Raji (cell line): Measurements from ENCODE around the gene FGF18.

Experiments
- POLR2A ChIP-seq: IDR thresholded peaks from 2 replicates; pipeline ENCODE4 v1.6.1; 2011; ENCODE audit warnings: low read depth, low read length, control low read depth; ENCODE audit not compliant: insufficient read depth

FGF18 gene

GRCh38 chr5:171449426-171449825, 30.0 kb downstream of the FGF18 start:
- no peak for TF ChIP-seq POLR2A

- no peak for TF ChIP-seq POLR2A
Measured at GRCh38 chr5:171450423-171451331, 31.2 kb downstream of the FGF18 start.

- TF ChIP-seq POLR2A = no peak
Measured at GRCh38 chr5:171451421-171451820, 32.0 kb downstream of the FGF18 start.

- no peak for TF ChIP-seq POLR2A
Measured at GRCh38 chr5:171453056-171453725, 33.7 kb downstream of the FGF18 start.

GRCh38 chr5:171453988-171454387, 34.5 kb downstream of the FGF18 start:
- no peak for TF ChIP-seq POLR2A

DNA sequence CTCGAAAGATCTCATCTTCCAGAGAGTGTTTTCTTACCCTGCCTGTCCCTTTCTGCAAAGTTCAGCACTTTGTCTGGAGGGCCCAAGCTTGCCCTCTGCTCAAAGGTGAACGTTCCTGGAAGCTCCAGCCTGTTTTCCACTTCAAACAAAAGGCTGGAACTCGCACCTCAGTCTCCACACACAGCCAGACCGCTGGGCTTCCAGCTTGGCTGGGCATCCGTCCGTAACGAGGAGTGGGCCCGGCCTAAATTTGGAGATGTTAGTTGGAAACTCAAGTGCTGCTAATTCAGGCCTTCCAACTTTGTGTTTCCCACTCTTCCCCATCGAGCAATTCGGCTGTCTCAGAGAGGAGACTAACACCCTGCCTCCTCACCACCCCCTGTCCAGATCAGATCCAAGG, 35.1 kb downstream of the FGF18 start:
- no peak for TF ChIP-seq POLR2A

DNA sequence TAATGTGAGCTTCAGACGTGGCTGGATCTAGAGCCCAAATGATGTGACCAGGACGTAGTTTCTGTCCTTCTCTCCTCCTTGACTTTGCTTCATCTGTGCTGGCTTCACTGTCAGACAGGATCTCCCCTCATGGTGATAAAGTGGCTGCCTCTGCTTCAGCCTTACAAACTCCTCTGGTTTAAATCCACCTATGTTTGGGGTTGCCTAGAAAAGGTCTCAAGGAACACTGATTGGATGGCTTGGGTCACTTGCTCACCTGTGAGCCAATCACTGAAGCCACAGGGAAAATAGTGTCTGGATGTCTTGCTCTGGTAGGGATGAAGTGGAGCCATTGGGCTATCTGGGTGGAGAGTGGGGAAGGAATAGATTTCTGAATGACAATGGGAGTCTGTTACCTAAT, 36.1 kb downstream of the FGF18 start:
- no peak for TF ChIP-seq POLR2A

- TF ChIP-seq POLR2A = no peak
Measured at GRCh38 chr5:171457208-171457981, 37.9 kb downstream of the FGF18 start.

DNA sequence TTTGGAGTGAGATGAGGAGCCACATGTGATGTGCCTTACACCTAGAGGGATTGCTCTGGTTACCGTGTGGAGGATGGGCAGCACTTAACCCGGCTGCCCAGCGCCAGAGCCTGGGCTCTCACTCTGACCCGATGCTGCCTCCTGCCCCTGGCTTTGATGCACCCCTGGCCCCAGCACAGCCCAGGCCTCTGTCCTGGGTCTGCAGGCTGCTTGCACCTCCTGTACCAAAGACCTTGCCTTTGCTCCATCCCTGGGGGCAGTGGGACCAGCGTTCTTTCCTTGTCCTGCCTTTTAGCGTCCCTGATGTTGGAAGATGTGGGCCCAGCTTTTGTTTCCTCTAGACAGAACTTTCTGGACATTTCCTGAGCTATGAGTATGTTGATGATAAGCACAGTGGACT, 40.4 kb downstream of the FGF18 start:
- TF ChIP-seq POLR2A = no peak

GRCh38 chr5:171462136-171462927, 42.9 kb downstream of the FGF18 start:
- no peak for TF ChIP-seq POLR2A

GRCh38 chr5:171462928-171463861, 43.7 kb downstream of the FGF18 start:
- no peak for TF ChIP-seq POLR2A

DNA sequence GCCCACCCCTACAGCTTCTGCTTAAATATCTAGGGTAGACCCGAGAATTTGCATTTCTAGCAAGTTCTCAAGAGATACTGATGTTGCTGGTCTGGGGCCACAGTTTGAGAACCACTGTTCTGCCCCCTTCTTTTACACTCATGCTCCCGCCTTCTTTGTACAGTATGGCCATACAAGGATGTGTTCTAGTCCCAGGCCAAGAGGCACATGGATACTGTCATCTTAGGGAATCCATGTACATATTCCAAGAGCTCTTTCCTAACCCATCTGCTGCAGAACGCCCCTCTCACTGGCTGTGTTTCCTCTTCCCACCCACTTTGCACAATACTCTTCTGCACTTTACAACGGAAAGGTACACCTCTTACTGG, 44.4 kb downstream of the FGF18 start:
- no peak for TF ChIP-seq POLR2A

- TF ChIP-seq POLR2A = no peak
Measured at GRCh38 chr5:171464829-171465228, 45.4 kb downstream of the FGF18 start.

DNA sequence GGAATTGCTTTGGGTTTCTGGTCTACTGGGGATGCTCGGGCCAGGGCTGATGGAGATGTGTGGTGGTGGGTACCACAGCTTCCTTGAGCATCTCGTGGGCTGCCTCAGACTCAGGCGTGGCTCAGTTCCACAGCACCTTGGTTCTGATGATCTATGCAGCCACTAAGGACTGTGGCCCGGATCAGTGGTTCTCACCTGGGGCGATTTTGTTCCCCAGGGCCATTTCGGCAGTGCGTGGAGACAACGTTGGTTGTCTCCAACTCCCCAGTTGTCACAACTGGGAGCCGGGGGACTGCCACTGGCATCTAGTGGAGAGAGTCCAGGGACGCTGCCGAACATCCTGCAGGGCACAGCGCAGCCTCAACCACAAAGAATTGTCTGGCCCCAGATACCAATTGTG, 47.7 kb downstream of the FGF18 start:
- TF ChIP-seq POLR2A = no peak
